ENCODE results near the gene TLR6.

The TLR6 gene

DNA sequence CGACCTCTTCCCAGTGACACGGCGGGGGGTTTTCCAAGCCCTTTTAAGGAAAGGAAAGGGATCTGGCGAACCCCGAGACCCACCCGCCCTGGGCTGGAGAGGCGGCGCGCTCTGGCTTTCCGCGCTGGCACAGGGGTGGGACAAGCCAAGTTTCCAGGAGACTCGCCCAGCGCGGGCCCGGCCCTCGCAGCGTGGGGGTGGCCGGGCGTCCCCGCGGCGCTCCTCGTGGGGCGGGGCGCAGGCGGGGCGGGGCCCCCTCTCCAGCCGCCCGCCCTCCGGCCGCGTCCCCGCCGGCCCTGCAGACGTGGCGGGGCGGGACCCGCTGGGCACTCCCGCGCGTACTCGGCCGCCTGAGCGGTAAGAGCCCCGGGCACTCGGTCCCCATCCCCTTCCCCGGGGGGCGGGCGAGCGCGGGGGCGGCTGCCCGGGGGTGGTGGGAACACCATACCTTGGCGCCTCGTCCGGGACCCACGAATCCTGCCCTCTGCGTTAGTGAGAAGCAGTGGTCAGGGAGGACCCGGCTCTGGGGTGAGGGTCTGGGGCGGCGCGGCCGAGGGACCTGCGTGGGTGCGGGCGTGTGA lies 11.0 kb upstream of the TLR6 start, which contains the start of gene FAM114A1:
Gene FAM114A1, plus strand, starts transcription at position 329 of the 581 bp plus-strand sequence. CDS start 10,273 bp downstream, outside the sequence.
- no peak for DNase-seq

DNA sequence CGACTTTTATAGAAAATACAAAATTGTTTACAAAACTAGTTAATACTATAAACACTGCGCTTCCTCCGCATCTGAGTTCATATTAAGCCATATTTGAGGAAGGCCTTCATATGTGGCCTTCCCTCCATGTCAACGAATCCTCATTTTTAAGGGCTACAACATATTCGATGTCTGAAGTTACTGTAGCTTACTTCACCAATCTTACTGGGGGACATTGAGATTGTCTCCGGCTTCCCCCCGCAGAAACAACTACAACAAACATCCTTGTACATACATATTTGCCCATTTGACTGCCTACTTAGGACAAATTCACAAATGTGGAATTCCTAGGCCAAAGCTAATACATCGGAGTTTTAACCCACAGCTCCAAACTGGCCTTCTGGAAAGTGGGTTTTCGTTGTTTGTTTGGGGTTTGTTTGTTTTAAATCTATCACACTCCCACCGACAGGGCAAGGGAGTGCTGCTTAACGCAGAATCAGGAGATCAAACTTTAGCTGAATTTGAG lies 10.4 kb upstream of the TLR6 start:
- no peak for DNase-seq

GRCh38 chr4:38865445-38865844 lies 8.8 kb upstream of the TLR6 start:
- no peak for DNase-seq

GRCh38 chr4:38861791-38862190 lies 5.2 kb upstream of the TLR6 start:
- no peak for DNase-seq

GRCh38 chr4:38860788-38861424 lies 4.3 kb upstream of the TLR6 start:
- no peak for DNase-seq

DNA sequence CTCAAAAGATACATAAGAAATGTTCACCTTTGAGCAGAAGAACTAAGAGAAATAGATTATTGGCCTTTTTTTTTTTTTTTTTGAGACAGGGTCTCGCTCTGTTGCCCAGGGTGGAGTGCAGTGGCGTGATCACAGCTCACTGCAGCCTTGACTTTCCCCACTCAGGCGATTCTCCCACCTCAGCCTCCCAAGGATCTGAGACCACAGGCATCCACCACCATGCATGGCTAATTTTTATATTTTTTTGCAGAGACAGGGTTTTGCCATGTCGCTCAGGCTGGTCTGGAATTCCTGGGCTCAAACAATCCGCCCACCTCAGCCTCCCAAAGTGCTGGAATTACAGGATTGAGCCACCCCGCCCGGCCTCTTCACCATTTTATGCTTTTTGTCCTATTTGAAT lies 2.9 kb upstream of the TLR6 start:
- no peak for DNase-seq

- no peak for DNase-seq
Measured at GRCh38 chr4:38858097-38858420, 1.4 kb upstream of the TLR6 start.

DNA sequence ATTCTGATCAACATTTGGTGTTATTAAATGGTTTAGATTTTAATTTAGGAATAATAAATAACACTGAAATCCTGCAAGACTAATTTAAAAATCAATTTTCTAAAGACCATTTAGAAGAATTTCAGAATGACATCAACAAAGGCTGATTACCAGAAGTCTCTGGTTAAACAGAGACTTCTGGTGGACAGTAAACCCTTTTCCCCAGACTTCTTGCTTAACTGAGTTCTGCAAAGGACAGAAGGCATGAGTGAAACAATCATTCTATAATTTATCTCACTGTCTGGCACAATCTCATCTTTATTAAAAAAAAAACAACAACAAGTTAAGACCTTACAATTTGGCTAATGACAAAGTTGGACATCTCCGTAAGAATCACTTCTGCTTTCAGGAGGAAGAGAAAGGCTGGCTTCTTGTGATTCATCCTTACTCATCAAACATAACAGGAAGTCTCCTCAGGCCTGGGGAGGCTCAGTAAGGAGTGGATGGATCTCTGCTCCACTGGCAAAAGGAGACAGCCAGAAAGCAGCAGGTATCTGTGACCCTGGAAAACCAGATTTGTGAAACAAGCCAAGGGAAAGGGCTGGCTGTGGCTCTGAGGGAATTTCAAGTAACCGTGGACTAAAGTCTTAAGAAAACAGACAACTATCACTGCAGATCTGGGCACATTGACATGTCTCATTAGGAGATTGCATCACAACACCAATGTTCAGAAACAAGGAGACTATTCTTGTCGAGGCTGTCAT lies 908 bp upstream of the TLR6 start:
- DNase-seq = peak; percentile 47

DNA sequence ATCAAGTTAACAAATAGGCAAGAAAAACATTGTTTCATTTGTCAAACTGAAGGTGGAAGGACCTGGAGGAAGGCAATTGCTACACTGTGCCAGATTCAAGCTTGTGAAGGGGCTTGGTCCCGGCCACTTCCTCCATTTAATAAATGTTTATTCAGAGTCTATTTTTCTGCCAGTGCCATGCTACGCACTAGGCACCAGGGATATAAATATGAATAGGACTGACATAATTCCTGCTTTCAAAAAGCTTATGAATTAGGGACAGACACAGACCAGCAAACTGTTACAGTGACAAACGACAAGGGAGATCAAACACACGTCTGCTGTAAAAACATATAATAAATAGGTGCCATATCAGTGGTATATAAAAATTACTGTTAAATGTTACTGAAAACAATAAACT lies 571 bp downstream of the TLR6 start:
- no peak for DNase-seq

DNA sequence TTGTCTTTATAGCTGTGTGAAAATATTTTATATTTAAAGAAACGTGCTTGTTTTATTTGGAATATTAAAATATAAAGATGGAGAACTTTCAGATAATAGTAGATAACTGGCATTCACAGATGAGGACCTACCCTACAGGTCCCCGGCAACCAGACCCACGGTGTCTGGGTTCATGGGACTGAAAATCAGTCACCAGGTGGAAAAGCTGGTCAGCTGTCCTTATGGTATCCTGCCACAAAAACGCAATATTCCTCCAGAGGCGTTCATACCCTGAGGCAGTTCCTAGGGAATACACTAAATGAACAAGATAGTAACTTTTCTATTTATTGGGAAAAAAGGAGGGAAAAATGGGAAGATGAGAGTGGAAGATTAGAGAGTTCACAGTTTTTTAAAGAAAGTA lies 1.2 kb downstream of the TLR6 start:
- DNase-seq = no peak

DNA sequence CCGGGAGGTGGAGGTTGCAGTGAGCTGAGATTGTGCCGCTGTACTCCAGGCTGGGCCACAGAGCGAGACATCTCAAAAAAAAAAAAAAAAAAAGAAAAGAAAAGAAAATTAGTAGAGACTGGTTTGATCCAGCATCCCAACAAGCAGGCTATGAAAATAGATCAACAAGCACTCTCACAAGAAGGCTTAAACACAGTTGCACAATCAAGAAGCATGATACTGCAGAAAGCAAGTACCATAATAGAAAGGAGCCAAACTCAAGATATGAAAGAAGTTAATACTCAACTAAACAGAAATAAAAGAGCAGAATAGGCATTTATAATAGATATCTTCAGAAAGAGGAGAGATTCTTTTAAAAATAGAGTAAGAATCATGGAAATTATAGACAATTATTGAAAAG lies 10.6 kb downstream of the TLR6 start:
- no peak for DNase-seq

DNA sequence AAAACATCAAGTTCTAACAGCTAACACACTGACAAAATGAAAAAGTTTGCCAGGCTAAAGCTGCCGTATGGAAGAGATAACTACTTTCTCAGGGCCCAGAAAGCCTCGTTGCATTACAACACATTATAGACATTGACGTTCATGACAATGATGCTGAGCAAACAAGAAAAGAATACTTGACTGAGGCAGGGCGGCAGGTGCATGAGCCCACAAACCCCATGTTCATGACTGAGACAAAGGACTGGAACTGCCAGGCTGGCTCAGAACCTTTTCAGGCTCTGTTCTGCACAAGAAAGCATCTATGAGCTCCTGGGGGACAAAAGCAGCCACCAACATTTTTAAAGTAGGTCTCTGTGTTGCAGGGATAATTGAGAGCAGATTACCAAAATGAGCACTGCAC lies 13.6 kb downstream of the TLR6 start:
- no peak for DNase-seq

DNA sequence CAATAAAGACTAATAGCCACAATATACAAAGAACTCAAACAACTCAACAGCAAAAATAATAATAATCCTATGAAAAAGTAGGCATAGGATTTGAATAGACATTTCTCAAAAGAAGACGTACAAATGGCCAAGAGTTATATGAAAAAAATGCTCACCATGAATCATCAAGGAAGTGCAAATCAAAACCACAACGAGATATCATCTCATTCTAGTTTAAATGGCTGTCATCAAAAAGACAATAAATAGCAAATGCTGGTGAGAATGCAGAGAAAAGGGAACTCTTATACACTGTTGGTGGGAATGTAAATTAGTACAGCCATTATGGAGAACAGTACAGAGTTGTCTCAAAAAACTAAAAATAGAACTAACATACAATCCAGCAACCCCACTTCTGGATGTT lies 18.8 kb downstream of the TLR6 start:
- DNase-seq = no peak

DNA sequence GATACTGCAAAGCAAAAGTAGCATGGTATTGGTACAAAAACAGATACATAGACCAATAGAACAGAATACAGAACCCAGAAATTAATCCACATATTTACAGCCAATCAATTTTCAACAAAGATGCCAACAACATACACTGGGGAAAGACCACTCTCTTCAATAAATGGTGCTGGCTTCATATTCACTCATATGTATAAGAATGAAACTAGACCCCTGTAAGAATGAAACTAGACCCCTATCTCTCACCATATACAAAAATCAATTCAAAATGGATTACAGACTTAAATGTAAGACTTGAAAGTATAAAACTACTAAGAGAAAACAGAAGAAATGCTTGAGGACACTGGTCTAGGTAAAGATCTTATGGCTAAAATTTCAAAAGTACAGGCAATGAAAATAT lies 19.3 kb downstream of the TLR6 start:
- DNase-seq = no peak

- no peak for DNase-seq
Measured at GRCh38 chr4:38834570-38834969, 22.0 kb downstream of the TLR6 start.

DNA sequence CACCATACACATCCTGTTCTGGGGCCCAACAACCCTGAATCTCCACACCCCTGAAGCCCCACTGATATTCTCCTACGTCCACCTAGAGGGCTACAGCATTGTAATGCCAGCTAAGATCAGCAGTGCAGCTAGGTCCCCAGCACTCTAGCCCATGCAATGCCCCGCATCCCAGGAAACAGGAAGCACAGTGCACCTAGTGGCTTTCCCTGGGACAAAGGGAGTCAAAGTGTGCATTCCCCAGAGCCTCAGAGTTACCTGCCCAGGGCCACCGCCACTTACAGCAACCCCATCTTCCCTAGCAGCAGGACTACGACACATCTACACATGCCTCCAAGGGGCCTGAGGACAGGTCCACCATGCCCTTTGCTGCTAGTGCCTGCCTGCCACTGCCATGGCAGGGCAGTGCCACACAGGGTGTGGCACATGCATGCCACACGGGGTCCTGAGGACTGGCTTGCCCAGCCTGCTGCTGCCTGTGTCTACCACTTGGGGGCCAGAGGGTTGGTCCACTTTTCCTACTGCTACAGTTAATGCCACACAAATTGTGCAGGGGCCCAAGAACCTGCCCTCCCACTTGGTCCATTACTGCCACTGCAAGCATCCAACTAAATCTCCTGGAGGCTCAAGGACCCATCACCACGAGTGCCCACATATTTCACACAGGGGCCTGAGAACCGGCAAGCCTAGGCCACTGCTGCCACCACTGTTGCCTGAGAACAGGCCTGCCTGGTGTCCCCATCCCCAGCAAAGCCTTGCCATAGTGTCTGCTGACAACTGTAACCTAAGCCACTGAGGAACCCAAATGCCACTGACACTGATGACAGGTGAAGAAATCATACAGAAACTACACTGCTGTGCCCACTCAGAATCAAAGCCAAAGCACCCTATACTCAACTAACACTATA lies 23.7 kb downstream of the TLR6 start:
- DNase-seq = no peak

GRCh38 chr4:38832206-38832605 lies 24.4 kb downstream of the TLR6 start:
- no peak for DNase-seq

- DNase-seq = no peak
Measured at GRCh38 chr4:38831653-38832052, 25.0 kb downstream of the TLR6 start.

- no peak for DNase-seq
Measured at GRCh38 chr4:38829237-38829636, 27.4 kb downstream of the TLR6 start.

GRCh38 chr4:38823766-38824165 lies 32.9 kb downstream of the TLR6 start:
- no peak for DNase-seq

DNA sequence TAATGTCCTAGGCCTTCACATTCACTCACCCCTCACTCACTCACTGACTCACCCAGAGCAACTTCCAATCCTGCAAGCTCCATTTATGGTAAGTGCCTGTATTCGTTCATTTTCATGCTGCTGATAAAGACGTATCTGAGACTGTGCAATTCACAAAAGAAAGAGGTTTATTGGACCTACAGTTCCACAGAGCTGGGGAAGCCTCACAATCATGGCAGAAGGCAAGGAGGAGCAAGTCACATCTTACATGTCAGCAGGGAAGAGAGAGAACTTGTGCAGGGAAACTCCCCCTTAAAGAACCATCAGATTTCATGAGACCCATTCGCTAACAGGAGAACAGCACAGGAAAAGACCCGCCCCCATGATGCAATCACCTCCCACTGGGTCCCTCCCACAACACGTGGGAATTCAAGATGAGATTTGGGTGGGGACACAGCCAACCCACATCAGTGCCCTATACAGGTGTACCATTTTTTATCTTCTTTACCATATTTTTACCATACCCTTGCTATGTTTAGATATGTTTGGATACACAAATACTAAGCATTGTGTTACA lies 33.8 kb downstream of the TLR6 start:
- DNase-seq = no peak

DNA sequence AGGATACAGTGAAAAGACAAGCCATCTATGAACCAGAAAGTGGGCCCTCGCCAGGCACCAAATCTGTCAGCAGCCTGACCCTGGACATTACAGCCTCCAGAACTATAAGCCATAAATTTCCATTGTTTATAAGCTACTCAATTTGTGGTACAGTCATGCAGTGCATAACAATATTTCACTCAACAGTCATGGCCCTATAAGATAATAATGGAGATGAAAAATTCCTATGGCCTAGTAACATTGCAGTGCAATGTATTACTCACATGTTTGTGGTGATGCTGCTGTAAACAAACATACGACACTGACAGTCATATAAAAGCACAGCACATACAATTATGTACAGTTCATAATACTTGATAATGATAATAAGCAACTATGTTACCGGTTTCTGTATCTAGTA lies 34.9 kb downstream of the TLR6 start:
- DNase-seq = no peak
